ENCODE measurements around the gene SPRING1.

The SPRING1 gene

GRCh38 chr12:116695464-116695725 is 42.5 kb downstream of the SPRING1 start:
- H3K27ac ChIP-seq: no peak overlapping the region
- no peak for TF ChIP-seq CTCF (conservative IDR thresholded peaks at IDR 0.05)

- H3K27ac ChIP-seq: no peak overlapping the region
- TF ChIP-seq ZFX (IDR thresholded peaks at IDR 0.05): no peak
- no peak for TF ChIP-seq CTCF (conservative IDR thresholded peaks at IDR 0.05)
These were observed 43.0 kb downstream of the SPRING1 start for GRCh38 chr12:116694653-116695463.

- TF ChIP-seq ZFX (IDR thresholded peaks at IDR 0.05): no peak
- no peak for TF ChIP-seq CTCF (conservative IDR thresholded peaks at IDR 0.05)
- H3K27ac ChIP-seq: no peak overlapping the region
These were observed 44.3 kb downstream of the SPRING1 start for GRCh38 chr12:116693286-116694227.

- H3K27ac ChIP-seq: no peak overlapping the region
- TF ChIP-seq CTCF (conservative IDR thresholded peaks at IDR 0.05) (no peak), ZFX (IDR thresholded peaks at IDR 0.05) (no peak)
These were observed 45.3 kb downstream of the SPRING1 start for GRCh38 chr12:116692605-116693004.

- no peak for TF ChIP-seq ZFX (IDR thresholded peaks at IDR 0.05)
- no peak for TF ChIP-seq CTCF (conservative IDR thresholded peaks at IDR 0.05)
- no peak overlapping the region for H3K27ac ChIP-seq
These were observed 46.2 kb downstream of the SPRING1 start for GRCh38 chr12:116691636-116692035.

- H3K27ac ChIP-seq: no peak overlapping the region
- no peak for TF ChIP-seq CTCF (conservative IDR thresholded peaks at IDR 0.05)
- no peak for TF ChIP-seq ZFX (IDR thresholded peaks at IDR 0.05)
These were observed 46.7 kb downstream of the SPRING1 start for GRCh38 chr12:116691205-116691604.
